Adrenal gland (tissue), 5 donors: ENCODE results near the gene RALGDS.

Source experiments
- CTCF ChIP-seq, 6 experiments: fragments of 450-650 bp in 4 of 6; fragments of 200-600 bp in 2 of 6; sonication (generic) in 1 of 6; IDR thresholded peaks; 1 replicate in 5 of 6; 2 replicates in 1 of 6; pipeline versions ENCODE4 v1.5.1 to v1.8.0; 2016 to 2021; ENCODE audit warnings: antibody characterized with exemption in 6 of 6, mild to moderate bottlenecking in 2 of 6, moderate library complexity in 1 of 6
- POLR2A ChIP-seq, 2 donors: fragments of 450-650 bp; IDR thresholded peaks; one replicate each; pipeline ENCODE4 v1.6.1; 2017; ENCODE audit warnings: antibody characterized with exemption in 2 of 2, mild to moderate bottlenecking in 2 of 2, moderate library complexity in 1 of 2
- donor health status: DM: no; HTN: no; CAD: no.

- no peak for TF ChIP-seq CTCF (IDR thresholded peaks at IDR 0.05)
- TF ChIP-seq POLR2A (IDR thresholded peaks at IDR 0.05): no peak
These were observed 30.2 kb downstream of the RALGDS start for GRCh38 chr9:133090752-133091385.
